Esophagus (tissue), 2 donors: ENCODE results near the gene FAM13A. TPM values are rescaled to one million over a fixed set of nuclear protein-coding genes. Genes with fewer than 3 reads are reported as not detected.

Source experiments
- H3K27ac ChIP-seq, 2 donors: one replicate each; pipeline ENCODE4 v1.5.1; 2013; ENCODE audit warnings: low read depth in 2 of 2, mild to moderate bottlenecking in 2 of 2, inconsistent platforms in 1 of 2, low read length in 1 of 2, moderate library complexity in 1 of 2
- H3K27me3 ChIP-seq, 2 donors: one replicate each; pipeline ENCODE4 v1.6.1; 2013; ENCODE audit warnings: low read length in 2 of 2, control low read depth in 1 of 2, mild to moderate bottlenecking in 1 of 2; ENCODE audit not compliant: insufficient read depth in 2 of 2, control insufficient read depth in 1 of 2
- H3K36me3 ChIP-seq, 2 donors: one replicate each; pipeline ENCODE4 v1.6.1; 2013; ENCODE audit warnings: low read length in 1 of 2; ENCODE audit not compliant: control insufficient read depth in 2 of 2, insufficient read depth in 2 of 2
- H3K4me1 ChIP-seq, 2 donors: one replicate each; pipeline ENCODE4 v1.6.1; 2013; ENCODE audit warnings: low read length in 1 of 2; ENCODE audit not compliant: control insufficient read depth in 2 of 2, insufficient read depth in 2 of 2
- H3K4me3 ChIP-seq, 2 donors: one replicate each; pipeline ENCODE4 v1.5.1; 2013; ENCODE audit warnings: low read length in 2 of 2, mild to moderate bottlenecking in 2 of 2, low read depth in 1 of 2, moderate library complexity in 1 of 2
- H3K9me3 ChIP-seq, 2 donors: one replicate each; pipeline ENCODE4 v1.6.1; 2013; ENCODE audit warnings: mild to moderate bottlenecking in 2 of 2, low read depth in 1 of 2, low read length in 1 of 2, moderate library complexity in 1 of 2; ENCODE audit not compliant: control insufficient read depth in 2 of 2, insufficient read depth in 1 of 2
- WGBS, 2 donors: extraction: QIAGEN DNeasy Blood & Tissue Kit; methylation state at CpG; one replicate each; pipeline ENCODE4 v1.1.7; 2013; 5-methylcytosine and 5-hydroxymethylcytosine counted together
- polyA plus RNA-seq, 2 donors: library from polyadenylated mRNA; stranded (reverse); fragments of 200-250 nt; gene quantifications; one replicate each; pipeline ENCODE4 v1.2.3, GENCODE V29; 2013
- donor health status: healthy with polysubstance abuse.
- donor health status: Bipolar disorder and iron deficiency.

Gene FAM13A
- polyA plus RNA-seq, 2 donors, result 2.5 to 2.7 TPM

DNA sequence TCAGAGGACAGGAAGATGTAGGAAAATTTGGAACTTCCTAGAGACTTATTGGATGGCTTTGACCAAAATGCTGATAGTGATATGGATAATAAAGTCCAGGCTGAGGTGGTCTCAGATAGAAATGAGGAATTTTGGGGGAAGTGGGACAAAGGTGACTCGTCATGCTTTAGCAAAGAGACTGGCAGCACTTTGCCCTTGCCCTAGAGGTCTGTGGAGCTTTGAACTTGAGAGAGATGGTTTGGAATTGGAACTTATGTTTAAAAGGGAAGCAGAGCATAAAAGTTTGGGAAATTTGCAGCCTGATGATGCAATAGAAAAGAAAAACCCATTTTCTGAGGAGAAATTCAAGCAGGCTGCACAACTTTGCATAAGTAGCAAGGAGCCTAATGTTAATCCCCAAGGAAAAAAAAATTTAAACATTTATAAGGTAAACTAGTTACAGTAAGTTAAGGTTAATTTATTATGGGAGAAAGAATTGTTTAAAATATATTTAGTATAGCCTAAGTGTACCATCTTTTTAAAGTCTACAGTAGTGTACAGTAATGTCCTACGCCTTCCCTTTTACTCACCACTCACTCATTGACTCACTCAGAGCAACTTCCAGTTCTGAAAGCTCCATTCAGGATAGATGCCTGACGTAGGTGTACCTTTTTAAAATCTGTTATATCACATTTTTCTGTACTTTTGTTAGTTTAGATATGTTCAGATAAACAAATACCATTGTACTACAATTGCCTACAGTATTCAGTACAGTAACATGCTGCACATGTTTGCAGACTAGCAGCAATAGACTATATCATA is 101.2 kb downstream of the FAM13A start:
- Histone ChIP-seq H3K27ac (no peak overlapping the region), H3K9me3 (no peaks in the 10 kb centered on the region), H3K4me3 (no peak overlapping the region), H3K27me3 (no peaks in the 10 kb centered on the region), H3K4me1 (peaks cover 0 to 3% of the 10 kb centered on the region in 2 donors), H3K36me3 (no peaks in the 10 kb centered on the region)
- 92 to 93% methylated on average over 3 of the region's 3 CpGs for WGBS, 2 donors

DNA sequence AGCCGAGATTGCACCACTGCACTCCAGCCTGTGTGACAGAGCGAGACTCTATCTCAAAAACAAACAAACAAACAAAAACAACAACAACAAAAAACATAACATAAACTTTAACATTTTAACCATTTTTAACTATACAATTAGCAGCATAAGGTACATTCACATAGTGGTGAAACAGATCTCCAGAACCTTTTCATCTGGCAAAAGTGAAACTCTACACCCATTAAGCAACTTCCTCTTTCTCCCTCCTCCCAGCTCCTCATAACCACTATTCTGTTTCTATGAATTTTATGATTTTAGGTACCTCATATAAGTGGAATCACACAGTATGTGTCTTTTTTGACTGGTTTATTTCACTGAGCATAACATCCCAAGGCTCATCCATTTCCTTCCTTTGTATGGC is 103.6 kb downstream of the FAM13A start:
- Histone ChIP-seq H3K27ac (no peak overlapping the region), H3K4me3 (no peak overlapping the region), H3K27me3 (no peaks in the 10 kb centered on the region), H3K9me3 (no peaks in the 10 kb centered on the region), H3K4me1 (peaks cover 0 to 3% of the 10 kb centered on the region in 2 donors), H3K36me3 (no peaks in the 10 kb centered on the region)
- WGBS, 2 donors, result 93 to 95% methylated on average over 2 of the region's 2 CpGs

DNA sequence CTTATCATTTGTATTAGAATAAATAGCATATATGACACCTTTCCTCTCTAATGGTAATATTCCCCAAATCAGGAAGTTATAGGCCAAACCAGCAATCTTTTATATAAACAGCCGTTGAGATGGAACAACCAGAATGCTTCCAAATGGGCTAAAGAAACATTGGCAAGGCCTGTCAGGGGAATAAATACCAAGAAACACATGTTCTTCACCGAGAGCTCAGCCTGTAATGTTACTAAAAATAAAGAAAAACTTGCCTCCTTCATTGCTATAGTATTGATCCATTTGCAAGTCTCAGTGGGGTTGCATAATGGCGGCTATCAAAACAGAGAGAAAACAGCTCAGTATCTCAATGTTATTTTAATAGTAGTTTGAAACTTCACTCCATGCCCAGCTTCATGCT is 104.9 kb downstream of the FAM13A start:
- H3K36me3 ChIP-seq, result no peaks in the 10 kb centered on the region
- 70 to 77% methylated on average over 3 of the region's 3 CpGs for WGBS, 2 donors
- H3K4me1 ChIP-seq, result no peaks in the 10 kb centered on the region
- H3K9me3 ChIP-seq, result no peaks in the 10 kb centered on the region
- no peaks in the 10 kb centered on the region for H3K27me3 ChIP-seq
- no peak overlapping the region for H3K27ac ChIP-seq
- no peak overlapping the region for H3K4me3 ChIP-seq

DNA sequence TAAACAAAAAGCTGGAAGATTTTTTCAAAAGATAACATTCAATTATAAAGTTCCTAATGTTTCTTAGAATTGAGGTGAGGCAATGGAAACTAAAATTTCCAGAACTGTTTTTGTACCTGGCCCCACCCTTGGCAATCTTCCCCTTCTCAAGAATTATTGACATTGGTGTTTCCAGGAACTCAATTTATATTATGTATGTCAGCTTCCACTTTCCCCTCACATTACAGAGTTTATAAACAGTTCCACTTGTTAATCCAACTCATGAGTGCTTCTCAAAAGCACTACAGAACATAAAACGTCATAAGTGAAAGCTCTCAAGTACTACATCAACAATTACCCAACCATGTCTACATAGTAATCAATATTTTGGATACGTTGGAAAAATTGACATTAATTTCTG is 107.4 kb downstream of the FAM13A start:
- Histone ChIP-seq H3K4me3 (no peak overlapping the region), H3K9me3 (no peaks in the 10 kb centered on the region), H3K27me3 (no peaks in the 10 kb centered on the region), H3K36me3 (no peaks in the 10 kb centered on the region), H3K4me1 (no peaks in the 10 kb centered on the region), H3K27ac (no peak overlapping the region)
- 41 to 50% methylated on average over 2 of the region's 2 CpGs for WGBS, 2 donors

DNA sequence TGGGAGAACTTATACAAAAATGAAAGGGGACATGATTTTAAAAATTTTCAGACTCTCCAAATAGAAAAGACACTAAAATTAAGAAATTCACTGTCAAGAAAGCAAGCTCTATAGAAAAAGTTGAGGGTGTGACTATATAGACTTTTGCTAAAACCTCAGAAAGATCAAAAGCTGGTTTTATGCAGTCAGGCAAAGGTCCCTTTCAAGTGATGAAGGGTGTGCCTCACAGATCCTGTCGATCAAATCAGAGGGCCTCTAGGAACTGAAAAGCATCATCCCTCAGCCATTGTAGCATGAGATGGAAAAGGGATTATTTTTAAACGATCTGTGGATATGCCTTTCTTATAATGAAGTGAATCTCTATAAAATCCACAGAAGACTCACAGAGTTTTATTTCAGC is 116.5 kb downstream of the FAM13A start:
- 52 to 74% methylated on average over 2 of the region's 2 CpGs for WGBS, 2 donors
- Histone ChIP-seq H3K4me1 (no peaks in the 10 kb centered on the region), H3K27ac (no peak overlapping the region), H3K27me3 (no peaks in the 10 kb centered on the region), H3K9me3 (no peaks in the 10 kb centered on the region), H3K4me3 (no peak overlapping the region), H3K36me3 (no peaks in the 10 kb centered on the region)

DNA sequence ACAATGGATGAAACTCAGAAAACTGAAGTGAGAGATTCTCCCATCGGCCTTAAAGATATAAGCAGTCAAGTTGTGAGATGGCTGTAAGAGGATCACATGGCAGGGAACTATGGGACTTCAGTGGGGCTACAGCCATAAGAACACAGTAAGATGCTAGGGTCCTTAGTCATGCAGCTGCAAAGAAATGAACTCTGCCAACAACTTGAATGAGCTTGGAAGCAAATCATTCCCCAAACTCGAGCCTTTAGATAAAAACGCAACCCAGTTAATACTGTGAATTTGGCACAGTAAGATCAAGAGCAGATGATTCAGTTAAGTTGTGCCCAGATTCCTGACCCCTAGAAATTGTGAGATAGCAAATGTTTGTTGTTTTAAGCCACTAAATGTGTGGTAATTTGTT is 117.3 kb downstream of the FAM13A start:
- no peaks in the 10 kb centered on the region for H3K9me3 ChIP-seq
- no peak overlapping the region for H3K27ac ChIP-seq
- H3K4me3 ChIP-seq, result no peak overlapping the region
- H3K4me1 ChIP-seq, result no peaks in the 10 kb centered on the region
- H3K27me3 ChIP-seq, result no peaks in the 10 kb centered on the region
- WGBS, 2 donors, result 66 to 71% methylated on average over 3 of the region's 3 CpGs
- H3K36me3 ChIP-seq, result no peaks in the 10 kb centered on the region

DNA sequence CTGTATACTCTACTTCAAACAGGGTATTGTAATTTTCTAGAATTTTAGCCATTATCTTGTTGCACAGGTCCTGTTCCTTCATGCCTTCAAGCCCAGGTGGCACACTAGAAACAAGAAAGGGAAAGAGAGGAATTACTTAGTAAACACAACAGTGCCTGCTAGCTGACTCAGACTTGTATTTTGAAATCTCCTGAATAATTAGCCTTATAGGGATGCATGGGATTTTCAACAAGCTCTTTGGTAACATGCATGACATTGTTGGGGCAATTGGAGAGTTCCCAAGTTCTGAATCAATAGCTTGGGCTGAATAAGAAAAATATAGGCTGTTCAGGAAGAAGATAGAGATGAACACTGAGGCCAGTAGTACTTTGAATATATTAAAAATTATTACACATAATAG is 118.8 kb downstream of the FAM13A start:
- H3K4me3 ChIP-seq, result no peak overlapping the region
- no peaks in the 10 kb centered on the region for H3K4me1 ChIP-seq
- H3K27me3 ChIP-seq, result no peaks in the 10 kb centered on the region
- no peaks in the 10 kb centered on the region for H3K9me3 ChIP-seq
- no peak overlapping the region for H3K27ac ChIP-seq
- no peaks in the 10 kb centered on the region for H3K36me3 ChIP-seq

DNA sequence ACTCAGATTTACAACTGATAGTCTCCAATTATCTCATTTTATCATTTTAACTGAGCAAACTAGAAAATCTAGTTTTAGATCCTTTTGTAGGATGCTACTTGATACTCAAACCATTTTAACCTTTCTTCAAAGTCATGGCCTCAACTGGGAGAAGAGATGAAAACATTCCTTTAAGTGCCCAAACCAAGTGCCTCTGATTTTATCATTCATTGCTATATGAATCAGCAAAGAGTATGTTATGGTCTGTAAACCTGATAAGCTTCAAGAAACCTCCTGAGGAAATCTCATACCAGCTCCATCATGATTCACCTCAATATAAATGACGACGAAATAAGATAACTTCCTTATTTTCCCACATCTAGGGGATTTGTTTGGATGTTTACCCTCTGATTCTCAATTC is 119.9 kb downstream of the FAM13A start:
- H3K36me3 ChIP-seq, result no peaks in the 10 kb centered on the region
- no peaks in the 10 kb centered on the region for H3K27me3 ChIP-seq
- H3K4me3 ChIP-seq, result no peak overlapping the region
- 78 to 87% methylated on average over 2 of the region's 2 CpGs for WGBS, 2 donors
- H3K27ac ChIP-seq, result no peak overlapping the region
- H3K9me3 ChIP-seq, result no peaks in the 10 kb centered on the region
- H3K4me1 ChIP-seq, result no peaks in the 10 kb centered on the region

DNA sequence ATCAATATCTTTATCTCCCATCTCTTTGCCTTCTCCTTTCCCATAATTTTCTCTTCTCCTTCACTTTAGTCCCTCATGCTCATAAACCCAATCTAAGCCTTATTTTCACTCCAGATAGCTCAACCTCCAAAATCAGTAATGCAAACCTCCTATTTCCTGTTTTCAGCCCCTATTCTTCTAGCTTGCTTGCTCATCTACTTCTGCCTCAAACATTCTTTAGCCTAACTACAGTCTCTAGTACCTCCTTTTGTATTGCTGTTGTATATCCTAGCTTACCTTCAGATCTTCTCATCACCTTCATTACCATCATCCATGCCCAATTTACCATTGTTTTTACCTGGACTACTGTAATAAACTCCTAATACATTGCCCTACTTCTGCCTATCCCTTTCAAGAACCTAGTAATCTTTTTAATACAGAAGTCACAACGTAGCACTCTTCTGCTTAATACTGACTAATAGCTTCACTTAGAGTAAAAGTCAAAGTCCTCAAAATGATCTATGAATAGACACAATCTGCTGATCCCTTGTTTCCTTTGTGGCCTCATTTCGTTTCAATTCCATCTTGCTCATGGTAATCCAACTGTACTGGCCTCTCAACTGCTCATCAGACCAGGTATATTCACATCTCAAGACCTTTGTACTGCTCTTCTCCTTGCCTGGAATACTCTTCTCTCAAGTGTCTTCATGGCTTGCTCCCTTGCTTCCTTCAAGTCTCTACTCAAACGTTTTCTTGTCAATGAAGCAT is 123.4 kb downstream of the FAM13A start:
- Histone ChIP-seq H3K27me3 (no peaks in the 10 kb centered on the region), H3K9me3 (peaks cover 0 to 4% of the 10 kb centered on the region in 2 donors), H3K4me1 (no peaks in the 10 kb centered on the region), H3K4me3 (no peak overlapping the region), H3K36me3 (no peaks in the 10 kb centered on the region), H3K27ac (no peak overlapping the region)
- 54 to 61% methylated on average over 3 of the region's 3 CpGs for WGBS, 2 donors

DNA sequence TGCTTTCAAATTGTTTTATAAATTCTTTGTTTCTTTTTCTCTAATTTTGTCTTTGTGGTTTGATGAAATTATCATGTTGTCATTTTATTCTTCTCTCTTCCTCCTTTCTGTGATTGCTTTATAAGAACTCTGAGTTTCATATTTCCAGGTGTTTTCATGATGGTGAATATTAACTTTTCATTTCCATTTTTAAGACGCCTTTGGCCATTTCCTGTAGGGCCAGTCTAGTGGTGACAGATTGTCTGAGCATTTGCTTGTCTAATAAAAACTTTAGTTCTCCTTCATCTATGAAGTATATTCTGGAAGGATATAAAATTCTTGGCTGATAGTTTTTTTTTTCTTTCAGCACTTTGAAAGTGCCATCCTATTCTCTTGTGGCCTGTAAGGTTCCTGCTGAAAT is 128.1 kb downstream of the FAM13A start:
- Histone ChIP-seq H3K4me1 (no peaks in the 10 kb centered on the region), H3K27me3 (no peaks in the 10 kb centered on the region), H3K4me3 (no peak overlapping the region), H3K9me3 (peaks cover 0 to 4% of the 10 kb centered on the region in 2 donors), H3K36me3 (no peaks in the 10 kb centered on the region), H3K27ac (no peak overlapping the region)
- 76 to 79% methylated on average over 1 of the region's 1 CpG for WGBS, 2 donors
